ENCODE data around the gene RAC3. TPM values are rescaled to one million over a fixed set of nuclear protein-coding genes. Genes with fewer than 3 reads are reported as not detected.
A peak's percentile ranks its signal among the peaks of the same experiment; 100 is the strongest.

RAC3 gene
- total and polyA plus RNA-seq, 3 experiments from 2014 or later: 4.2 to 4.5 TPM; not detected in 1

DNA sequence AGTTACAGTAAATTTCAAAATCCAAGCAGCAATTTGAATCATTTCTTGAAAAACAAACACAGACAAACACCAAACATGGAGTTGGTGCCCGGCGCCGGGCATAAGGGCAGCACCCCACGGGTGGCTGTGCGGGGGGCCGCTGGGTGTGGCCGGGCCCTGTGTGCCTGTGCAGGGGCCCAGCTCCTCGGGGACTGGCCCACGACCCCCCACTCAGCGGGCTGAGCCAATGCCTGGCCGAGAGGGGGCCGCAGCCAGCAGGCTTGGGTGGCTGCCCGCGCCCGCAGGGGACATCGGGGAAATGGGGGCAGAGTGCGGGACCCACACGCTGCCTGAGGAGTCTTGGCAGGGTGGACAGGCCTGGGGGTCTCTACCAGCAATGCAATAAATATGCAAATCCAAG is 47.0 kb downstream of the RAC3 start:
- H3K27me3 Mint-ChIP-seq: no peaks in the 10 kb centered on the region
- no peaks in the 10 kb centered on the region for H3K9me3 Mint-ChIP-seq
- H3K27ac Mint-ChIP-seq: no peak overlapping the region
- no peak for DNase-seq
- Histone ChIP-seq H3K36me3 (ENCODE audit: insufficient read depth, low read length) (peaks cover 5% of the 10 kb centered on the region), H3K9me3 (ENCODE audit: low read length) (no peaks in the 10 kb centered on the region), H3K27me3 (ENCODE audit: insufficient read depth, low read length, poor library complexity, severe bottlenecking) (no peaks in the 10 kb centered on the region), H3K4me3 (ENCODE audit: low read length) (no peak overlapping the region), H3K27ac (ENCODE audit: low read depth, low read length) (no peak overlapping the region), H3K4me1 (ENCODE audit: insufficient read depth, low read length) (no peaks in the 10 kb centered on the region)
- CTCF ChIA-PET: no interaction called here
- no peaks in the 10 kb centered on the region for H3K4me1 Mint-ChIP-seq
- POLR2A ChIA-PET: no interaction called here
- peak overlapping the region in 1 of 7 donors; percentile 75 for H3K4me3 Mint-ChIP-seq
- H3K36me3 Mint-ChIP-seq: peaks cover 0 to 43% (median 2%) of the 10 kb centered on the region in 3 donors

- Mint-ChIP-seq H3K27ac (no peak overlapping the region), H3K36me3 (peaks cover 0 to 49% (median 2%) of the 10 kb centered on the region in 3 donors), H3K4me3 (no peak overlapping the region), H3K4me1 (no peaks in the 10 kb centered on the region), H3K27me3 (no peaks in the 10 kb centered on the region), H3K9me3 (no peaks in the 10 kb centered on the region)
- H3K27me3 ChIP-seq (ENCODE audit: insufficient read depth, low read length, poor library complexity, severe bottlenecking): no peaks in the 10 kb centered on the region
- H3K4me3 ChIP-seq (ENCODE audit: low read length): no peak overlapping the region
- H3K27ac ChIP-seq (ENCODE audit: low read depth, low read length): no peak overlapping the region
- H3K9me3 ChIP-seq (ENCODE audit: low read length): no peaks in the 10 kb centered on the region
- no peak for DNase-seq
- no peaks in the 10 kb centered on the region for H3K4me1 ChIP-seq (ENCODE audit: insufficient read depth, low read length)
- peaks cover 5% of the 10 kb centered on the region for H3K36me3 ChIP-seq (ENCODE audit: insufficient read depth, low read length)
- ChIA-PET CTCF (no interaction called here), POLR2A (interaction anchor here (0.6 kb wide), 1 partner anchor 47 kb away, joined by 4 read pairs; no protein-coding TSS in a partner anchor)
Measured at GRCh38 chr17:82079001-82079677, 47.7 kb downstream of the RAC3 start.

DNA sequence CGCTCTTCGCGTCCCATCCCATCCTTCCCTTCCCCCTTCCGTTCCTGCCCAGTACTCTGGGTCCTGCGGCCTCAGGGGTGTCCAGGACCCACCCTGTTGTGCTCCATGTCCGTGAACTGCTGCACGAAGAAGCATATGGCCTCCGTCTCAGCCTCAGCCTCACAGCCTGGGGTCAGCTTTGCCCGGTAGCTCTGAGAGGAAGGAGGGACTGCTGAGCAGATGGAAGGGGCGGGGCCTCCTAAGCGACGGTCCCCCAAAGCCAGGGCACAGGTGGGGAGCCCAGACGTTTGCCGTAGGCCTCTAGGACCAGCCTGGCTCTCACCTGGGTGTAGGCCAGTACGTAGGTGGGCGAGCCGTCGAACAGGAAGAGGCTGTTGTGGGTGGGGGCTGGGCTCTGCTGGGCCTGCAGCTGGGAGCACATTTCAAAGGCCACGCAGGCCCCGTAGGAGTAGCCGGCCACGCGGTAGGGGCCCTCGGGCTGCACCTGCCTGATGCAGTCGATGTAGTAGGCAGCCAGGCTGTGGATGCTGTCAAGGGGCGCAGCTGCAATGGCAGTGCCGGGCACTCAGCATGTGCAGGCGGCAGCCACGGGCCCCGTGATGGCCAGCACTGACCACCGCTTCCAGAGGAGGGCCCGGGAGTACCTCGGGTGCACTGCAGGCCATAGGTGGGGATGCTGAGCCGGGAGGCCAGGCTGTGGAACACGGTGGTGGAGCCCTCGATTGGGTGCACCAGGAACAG is 48.7 kb downstream of the RAC3 start:
- H3K4me1 Mint-ChIP-seq: no peaks in the 10 kb centered on the region
- H3K4me3 ChIP-seq (ENCODE audit: low read length): no peak overlapping the region
- H3K9me3 Mint-ChIP-seq: no peaks in the 10 kb centered on the region
- no peak overlapping the region for H3K4me3 Mint-ChIP-seq
- H3K27me3 ChIP-seq (ENCODE audit: insufficient read depth, low read length, poor library complexity, severe bottlenecking): no peaks in the 10 kb centered on the region
- H3K4me1 ChIP-seq (ENCODE audit: insufficient read depth, low read length): no peaks in the 10 kb centered on the region
- no peaks in the 10 kb centered on the region for H3K27me3 Mint-ChIP-seq
- H3K27ac Mint-ChIP-seq: no peak overlapping the region
- no peak overlapping the region for H3K27ac ChIP-seq (ENCODE audit: low read depth, low read length)
- no peak for DNase-seq
- peaks cover 0 to 55% (median 2%) of the 10 kb centered on the region in 3 donors for H3K36me3 Mint-ChIP-seq
- H3K36me3 ChIP-seq (ENCODE audit: insufficient read depth, low read length): peaks cover 9% of the 10 kb centered on the region
- POLR2A ChIA-PET: no interaction called here
- H3K9me3 ChIP-seq (ENCODE audit: low read length): no peaks in the 10 kb centered on the region
- CTCF ChIA-PET: no interaction called here

- no peak overlapping the region for H3K4me3 ChIP-seq (ENCODE audit: low read length)
- H3K4me1 ChIP-seq (ENCODE audit: insufficient read depth, low read length): no peaks in the 10 kb centered on the region
- Mint-ChIP-seq H3K9me3 (no peaks in the 10 kb centered on the region), H3K4me3 (no peak overlapping the region), H3K27ac (no peak overlapping the region), H3K27me3 (no peaks in the 10 kb centered on the region), H3K4me1 (no peaks in the 10 kb centered on the region), H3K36me3 (peaks cover 0 to 58% (median 2%) of the 10 kb centered on the region in 3 donors)
- H3K9me3 ChIP-seq (ENCODE audit: low read length): no peaks in the 10 kb centered on the region
- no peak for DNase-seq
- no peaks in the 10 kb centered on the region for H3K27me3 ChIP-seq (ENCODE audit: insufficient read depth, low read length, poor library complexity, severe bottlenecking)
- ChIA-PET CTCF (no interaction called here), POLR2A (no interaction called here)
- no peak overlapping the region for H3K27ac ChIP-seq (ENCODE audit: low read depth, low read length)
- H3K36me3 ChIP-seq (ENCODE audit: insufficient read depth, low read length): peaks cover 9% of the 10 kb centered on the region
Measured at GRCh38 chr17:82080789-82081464, 49.4 kb downstream of the RAC3 start.

GRCh38 chr17:82081546-82081945 is 50.1 kb downstream of the RAC3 start:
- Histone ChIP-seq H3K36me3 (ENCODE audit: insufficient read depth, low read length) (peaks cover 9% of the 10 kb centered on the region), H3K9me3 (ENCODE audit: low read length) (no peaks in the 10 kb centered on the region), H3K4me3 (ENCODE audit: low read length) (no peak overlapping the region), H3K4me1 (ENCODE audit: insufficient read depth, low read length) (no peaks in the 10 kb centered on the region), H3K27me3 (ENCODE audit: insufficient read depth, low read length, poor library complexity, severe bottlenecking) (no peaks in the 10 kb centered on the region), H3K27ac (ENCODE audit: low read depth, low read length) (no peak overlapping the region)
- peak overlapping the region in 1 of 8 donors; percentile 14 for H3K27ac Mint-ChIP-seq
- no peaks in the 10 kb centered on the region for H3K9me3 Mint-ChIP-seq
- no peak overlapping the region for H3K4me3 Mint-ChIP-seq
- CTCF ChIA-PET: no interaction called here
- no peak for DNase-seq
- POLR2A ChIA-PET: no interaction called here
- peaks cover 0 to 64% (median 2%) of the 10 kb centered on the region in 3 donors for H3K36me3 Mint-ChIP-seq
- H3K4me1 Mint-ChIP-seq: no peaks in the 10 kb centered on the region
- no peaks in the 10 kb centered on the region for H3K27me3 Mint-ChIP-seq

DNA sequence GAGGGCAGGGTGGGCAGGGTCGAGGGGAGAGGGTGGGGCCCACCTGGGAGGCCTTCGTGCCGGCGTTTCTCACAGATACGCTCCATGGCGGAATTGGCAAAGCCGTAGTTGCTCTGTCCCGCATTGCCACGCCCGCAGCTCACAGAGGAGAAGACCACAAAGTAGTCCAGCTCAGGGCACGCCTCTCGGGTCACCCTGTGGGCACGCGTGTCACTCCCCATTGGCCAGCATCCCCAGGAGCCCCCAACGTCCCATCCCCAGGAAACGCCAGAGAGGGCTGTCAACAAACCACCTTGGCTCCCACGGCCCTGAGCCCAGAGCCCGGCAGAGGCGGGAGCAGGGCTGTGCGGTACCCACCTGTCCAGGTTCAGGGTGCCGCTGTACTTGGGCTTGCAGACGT is 50.5 kb downstream of the RAC3 start:
- no peaks in the 10 kb centered on the region for H3K4me1 Mint-ChIP-seq
- CTCF ChIA-PET: no interaction called here
- no peaks in the 10 kb centered on the region for H3K27me3 ChIP-seq (ENCODE audit: insufficient read depth, low read length, poor library complexity, severe bottlenecking)
- H3K4me3 ChIP-seq (ENCODE audit: low read length): no peak overlapping the region
- no peak overlapping the region for H3K4me3 Mint-ChIP-seq
- H3K9me3 Mint-ChIP-seq: no peaks in the 10 kb centered on the region
- no peaks in the 10 kb centered on the region for H3K4me1 ChIP-seq (ENCODE audit: insufficient read depth, low read length)
- peaks cover 9% of the 10 kb centered on the region for H3K36me3 ChIP-seq (ENCODE audit: insufficient read depth, low read length)
- no peak for DNase-seq
- no peak overlapping the region for H3K27ac Mint-ChIP-seq
- H3K27me3 Mint-ChIP-seq: no peaks in the 10 kb centered on the region
- H3K36me3 Mint-ChIP-seq: peaks cover 0 to 67% (median 2%) of the 10 kb centered on the region in 3 donors
- POLR2A ChIA-PET: no interaction called here
- no peaks in the 10 kb centered on the region for H3K9me3 ChIP-seq (ENCODE audit: low read length)
- H3K27ac ChIP-seq (ENCODE audit: low read depth, low read length): no peak overlapping the region

DNA sequence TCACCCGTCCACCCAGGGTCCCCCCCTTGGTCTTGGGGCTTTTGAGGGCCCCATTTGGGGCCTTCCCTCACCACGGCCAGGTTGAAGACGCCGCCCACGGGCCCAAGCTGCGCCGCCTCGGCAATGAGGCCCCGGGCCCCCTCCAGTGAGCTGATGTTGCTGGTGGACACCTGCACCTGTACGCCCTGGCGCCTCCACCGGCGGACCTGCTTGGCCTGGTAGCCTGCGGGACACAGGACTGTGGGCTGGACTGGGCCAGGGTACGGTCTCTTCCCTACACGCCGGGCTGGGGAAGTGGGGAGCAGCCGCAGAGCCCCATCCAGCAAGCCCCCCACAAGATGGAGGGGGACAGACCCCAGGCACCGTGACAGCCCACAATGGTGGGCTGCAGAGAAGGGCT is 51.0 kb downstream of the RAC3 start:
- Histone ChIP-seq H3K4me3 (ENCODE audit: low read length) (no peak overlapping the region), H3K27me3 (ENCODE audit: insufficient read depth, low read length, poor library complexity, severe bottlenecking) (no peaks in the 10 kb centered on the region), H3K4me1 (ENCODE audit: insufficient read depth, low read length) (no peaks in the 10 kb centered on the region), H3K27ac (ENCODE audit: low read depth, low read length) (no peak overlapping the region), H3K9me3 (ENCODE audit: low read length) (no peaks in the 10 kb centered on the region), H3K36me3 (ENCODE audit: insufficient read depth, low read length) (peaks cover 9% of the 10 kb centered on the region)
- no peak overlapping the region for H3K27ac Mint-ChIP-seq
- peaks cover 0 to 71% (median 2%) of the 10 kb centered on the region in 3 donors for H3K36me3 Mint-ChIP-seq
- DNase-seq: no peak
- H3K9me3 Mint-ChIP-seq: no peaks in the 10 kb centered on the region
- POLR2A ChIA-PET: interaction anchor here (1.0 kb wide), 1 partner anchor 44 kb away, joined by 3 read pairs; no protein-coding TSS in a partner anchor
- H3K4me3 Mint-ChIP-seq: no peak overlapping the region
- H3K27me3 Mint-ChIP-seq: no peaks in the 10 kb centered on the region
- CTCF ChIA-PET: no interaction called here
- no peaks in the 10 kb centered on the region for H3K4me1 Mint-ChIP-seq

DNA sequence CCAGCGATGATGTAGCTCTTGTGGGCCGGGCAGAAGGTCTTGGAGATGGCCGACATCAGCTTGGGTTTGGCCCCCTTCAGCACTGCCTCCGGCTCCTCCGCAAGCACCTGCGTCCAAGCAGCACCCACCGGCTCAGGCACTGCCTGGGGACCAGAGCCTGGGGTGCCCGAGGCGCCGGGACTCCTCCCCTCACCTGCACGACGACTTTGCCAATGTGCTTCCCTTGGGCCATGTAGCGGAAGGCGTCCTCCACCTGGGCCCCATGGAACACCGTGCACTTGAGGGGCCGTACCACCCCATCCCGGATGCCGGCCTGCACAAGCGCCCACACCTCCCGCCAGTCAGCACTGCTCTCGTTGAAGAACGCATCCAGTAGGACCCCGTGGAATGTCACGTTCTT is 51.5 kb downstream of the RAC3 start:
- Mint-ChIP-seq H3K9me3 (no peaks in the 10 kb centered on the region), H3K4me1 (no peaks in the 10 kb centered on the region), H3K27me3 (no peaks in the 10 kb centered on the region), H3K4me3 (no peak overlapping the region), H3K36me3 (peaks cover 0 to 75% (median 2%) of the 10 kb centered on the region in 3 donors), H3K27ac (no peak overlapping the region)
- peaks cover 9% of the 10 kb centered on the region for H3K36me3 ChIP-seq (ENCODE audit: insufficient read depth, low read length)
- no peaks in the 10 kb centered on the region for H3K9me3 ChIP-seq (ENCODE audit: low read length)
- no peak overlapping the region for H3K27ac ChIP-seq (ENCODE audit: low read depth, low read length)
- ChIA-PET CTCF (no interaction called here), POLR2A (interaction anchor here (1.0 kb wide), 1 partner anchor 44 kb away, joined by 3 read pairs; no protein-coding TSS in a partner anchor)
- no peak overlapping the region for H3K4me3 ChIP-seq (ENCODE audit: low read length)
- no peaks in the 10 kb centered on the region for H3K4me1 ChIP-seq (ENCODE audit: insufficient read depth, low read length)
- no peak for DNase-seq
- no peaks in the 10 kb centered on the region for H3K27me3 ChIP-seq (ENCODE audit: insufficient read depth, low read length, poor library complexity, severe bottlenecking)

All from CD8-positive, alpha-beta memory T cell (primary cell).